AG09319 (cell line): Measurements from ENCODE around the gene LONP2.
"Not testable (repeated sequence)": the region's sequence is repeated elsewhere in the genome, so short reads cannot be mapped to it uniquely, and the experiment has no call there.

Experiments
- DNase-seq: peaks from one replicate; pipeline ENCODE4 v3.0.0-alpha.2; 2010; ENCODE audit warnings: low read depth; ENCODE audit errors: extremely low read depth
- TF ChIP-seq, protein P1 (sequence below): IDR thresholded peaks from 2 replicates; pipeline ENCODE4 v1.5.1; 2011; ENCODE audit warnings: low read depth, mild to moderate bottlenecking, inconsistent platforms, low read length, moderate library complexity

Gene LONP2

DNA sequence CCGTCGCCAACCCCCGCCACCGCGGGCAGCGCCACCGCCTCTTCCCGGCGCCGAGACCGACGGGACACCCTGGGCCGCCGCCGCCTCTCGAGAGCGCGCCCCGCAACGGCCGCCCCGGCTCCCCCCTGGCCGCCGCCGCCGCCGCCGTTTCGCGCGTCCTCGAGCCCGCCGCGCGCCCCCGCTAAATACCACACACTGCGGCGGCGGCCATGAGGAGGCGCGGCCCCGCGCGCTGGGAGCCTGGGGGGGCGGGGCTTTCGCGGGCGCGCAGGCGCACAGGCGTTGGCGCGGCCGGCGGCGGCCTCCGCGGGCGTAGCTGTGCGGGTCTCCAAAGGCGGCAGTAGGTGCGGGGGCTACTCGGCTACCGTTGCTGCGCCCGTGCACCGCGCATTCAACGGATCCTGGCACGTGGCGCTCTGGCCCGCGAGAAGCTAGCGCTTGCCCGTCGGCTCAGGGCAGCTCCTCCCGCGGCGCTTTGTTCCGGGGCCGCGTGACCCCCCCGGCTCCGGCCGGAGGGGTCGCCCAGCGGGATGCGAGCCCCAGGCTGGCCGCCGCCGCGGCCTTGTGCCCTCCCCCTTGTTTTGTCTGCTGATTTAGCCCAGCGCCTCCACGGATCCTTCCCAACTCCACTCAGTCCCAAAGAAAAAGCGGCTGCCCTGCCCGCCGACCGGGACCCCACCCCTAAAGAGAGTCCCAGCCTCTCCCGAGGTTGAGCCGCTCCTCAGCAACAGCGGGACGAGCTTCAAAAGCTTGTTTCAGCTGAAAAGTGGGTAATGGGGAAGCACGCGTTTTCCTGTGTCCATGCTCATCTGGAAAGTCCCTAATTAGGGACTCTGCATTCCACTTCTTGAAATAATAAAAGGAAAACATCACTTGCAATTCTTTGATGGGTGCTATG lies 141.4 kb downstream of the LONP2 start, which contains the start of gene SIAH1:
TSS of gene SIAH1 (minus strand) at position 161 of the 898 bp plus-strand sequence. CDS start 22,985 bp downstream, outside the sequence.
- TF ChIP-seq, protein P1, sequence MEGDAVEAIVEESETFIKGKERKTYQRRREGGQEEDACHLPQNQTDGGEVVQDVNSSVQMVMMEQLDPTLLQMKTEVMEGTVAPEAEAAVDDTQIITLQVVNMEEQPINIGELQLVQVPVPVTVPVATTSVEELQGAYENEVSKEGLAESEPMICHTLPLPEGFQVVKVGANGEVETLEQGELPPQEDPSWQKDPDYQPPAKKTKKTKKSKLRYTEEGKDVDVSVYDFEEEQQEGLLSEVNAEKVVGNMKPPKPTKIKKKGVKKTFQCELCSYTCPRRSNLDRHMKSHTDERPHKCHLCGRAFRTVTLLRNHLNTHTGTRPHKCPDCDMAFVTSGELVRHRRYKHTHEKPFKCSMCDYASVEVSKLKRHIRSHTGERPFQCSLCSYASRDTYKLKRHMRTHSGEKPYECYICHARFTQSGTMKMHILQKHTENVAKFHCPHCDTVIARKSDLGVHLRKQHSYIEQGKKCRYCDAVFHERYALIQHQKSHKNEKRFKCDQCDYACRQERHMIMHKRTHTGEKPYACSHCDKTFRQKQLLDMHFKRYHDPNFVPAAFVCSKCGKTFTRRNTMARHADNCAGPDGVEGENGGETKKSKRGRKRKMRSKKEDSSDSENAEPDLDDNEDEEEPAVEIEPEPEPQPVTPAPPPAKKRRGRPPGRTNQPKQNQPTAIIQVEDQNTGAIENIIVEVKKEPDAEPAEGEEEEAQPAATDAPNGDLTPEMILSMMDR, result no peak
- peak; percentile 49 for DNase-seq

DNA sequence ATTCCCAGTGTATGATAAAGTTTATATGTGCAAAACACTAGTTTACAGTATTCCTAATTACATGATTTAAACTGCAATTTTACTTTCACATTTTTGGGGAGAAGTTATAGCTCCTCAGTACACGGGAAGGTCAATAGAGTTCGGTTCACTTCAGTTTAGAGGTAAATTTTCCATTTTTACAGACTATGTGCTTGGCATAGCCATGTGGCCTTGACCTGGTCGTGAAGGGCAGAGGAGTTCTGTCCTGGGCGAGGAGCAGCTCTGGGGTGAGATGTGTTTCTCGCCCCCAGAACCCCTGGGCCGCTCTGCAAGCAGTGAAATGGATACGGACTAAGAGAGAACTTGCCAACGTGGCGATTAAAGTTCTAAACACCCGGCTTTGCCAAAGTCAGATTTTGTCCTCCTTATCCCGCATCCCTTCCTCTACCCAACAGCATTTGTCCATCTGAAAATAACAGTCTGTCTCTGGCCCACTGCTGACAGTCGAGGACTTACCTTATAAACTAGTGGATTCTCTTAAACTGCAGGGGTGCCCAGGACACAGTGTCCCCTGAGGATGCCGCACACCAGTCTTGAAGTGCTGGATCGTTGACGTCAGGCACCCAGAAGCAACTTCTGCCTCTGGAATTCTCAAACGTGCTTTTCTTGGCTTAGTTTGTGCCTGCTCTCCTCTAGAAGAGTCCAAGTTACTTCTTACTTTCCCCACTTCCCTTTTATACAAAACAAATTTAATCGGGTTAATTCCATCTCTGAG lies 142.6 kb downstream of the LONP2 start:
- DNase-seq, result no peak
- TF ChIP-seq, protein P1, result no peak

DNA sequence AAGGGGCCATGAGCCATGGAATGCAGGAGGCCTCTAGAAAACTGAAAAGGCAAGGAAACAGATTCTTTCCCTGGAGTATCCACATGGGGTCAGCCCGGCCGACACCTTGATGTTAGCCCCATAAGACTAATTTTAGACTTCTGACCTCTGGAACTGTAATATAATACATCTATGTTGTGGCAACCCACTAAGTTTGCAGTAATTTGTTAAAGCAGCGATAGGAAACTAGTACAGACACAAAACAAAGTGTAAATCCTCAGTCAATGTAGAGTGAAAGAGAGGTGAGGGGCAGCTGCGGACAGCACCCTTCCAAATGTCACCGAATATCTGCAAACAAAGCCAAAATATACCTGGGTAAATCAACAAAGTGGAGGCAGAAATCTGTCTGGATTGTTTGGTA lies 148.3 kb downstream of the LONP2 start:
- DNase-seq, result no peak
- TF ChIP-seq, protein P1, result no peak

DNA sequence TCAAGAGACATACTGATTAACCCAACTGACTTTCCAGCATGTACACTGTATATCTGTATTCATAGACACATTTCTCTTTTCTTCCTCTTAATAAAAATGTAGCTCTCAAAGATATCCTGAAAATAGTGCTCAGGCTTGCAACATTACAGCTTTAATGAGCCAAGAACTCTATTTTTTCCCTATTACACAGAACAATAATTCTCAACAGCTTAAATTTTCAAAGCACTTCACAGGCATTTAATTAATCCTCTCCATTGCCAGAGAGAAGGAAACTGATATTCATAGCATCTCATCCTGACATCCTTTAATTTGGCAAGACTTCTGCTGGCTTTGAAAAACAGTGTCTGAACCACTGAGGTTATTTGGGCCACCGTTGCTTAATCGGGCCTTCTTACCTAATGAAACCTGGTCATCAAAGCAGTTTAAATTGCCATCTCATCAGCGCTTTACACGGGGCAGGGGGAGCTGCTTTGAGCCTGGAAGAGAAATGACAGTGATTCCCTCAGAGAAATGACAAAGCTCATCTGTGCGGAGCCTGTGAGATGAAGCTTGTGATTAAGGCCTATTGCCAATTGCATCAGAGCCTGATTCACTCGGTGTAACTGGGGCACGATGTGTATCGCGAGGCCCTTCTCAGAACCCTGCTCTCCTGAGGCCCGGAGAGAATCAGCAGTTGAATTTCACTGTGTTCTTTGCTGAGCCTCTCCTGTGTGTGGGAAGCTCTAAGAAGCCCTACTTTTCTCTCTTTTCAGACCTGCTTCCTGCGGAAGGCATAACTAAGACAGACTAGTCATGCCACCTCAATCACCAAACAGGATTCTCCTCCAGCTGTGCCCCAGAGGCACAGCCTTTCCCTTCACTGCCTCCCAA lies 149.6 kb downstream of the LONP2 start:
- DNase-seq, result no peak
- TF ChIP-seq, protein P1, result no peak

DNA sequence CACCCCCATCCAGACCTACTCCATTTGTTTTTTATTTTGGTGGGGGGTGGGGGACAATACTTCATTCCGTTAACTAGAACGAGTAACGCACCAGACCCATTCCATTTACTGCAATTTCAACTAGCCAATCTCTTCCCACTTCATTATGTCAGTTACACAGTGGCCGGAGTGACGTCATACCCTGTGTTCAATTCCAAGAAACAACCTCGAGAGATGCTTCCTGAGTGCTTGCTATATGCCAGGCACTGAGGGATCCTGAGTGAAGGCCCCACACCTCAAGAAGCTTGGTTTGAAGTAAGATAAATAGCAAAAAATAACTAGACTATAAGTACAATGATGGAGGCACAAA lies 150.2 kb downstream of the LONP2 start:
- TF ChIP-seq, protein P1, result no peak
- DNase-seq, result no peak

DNA sequence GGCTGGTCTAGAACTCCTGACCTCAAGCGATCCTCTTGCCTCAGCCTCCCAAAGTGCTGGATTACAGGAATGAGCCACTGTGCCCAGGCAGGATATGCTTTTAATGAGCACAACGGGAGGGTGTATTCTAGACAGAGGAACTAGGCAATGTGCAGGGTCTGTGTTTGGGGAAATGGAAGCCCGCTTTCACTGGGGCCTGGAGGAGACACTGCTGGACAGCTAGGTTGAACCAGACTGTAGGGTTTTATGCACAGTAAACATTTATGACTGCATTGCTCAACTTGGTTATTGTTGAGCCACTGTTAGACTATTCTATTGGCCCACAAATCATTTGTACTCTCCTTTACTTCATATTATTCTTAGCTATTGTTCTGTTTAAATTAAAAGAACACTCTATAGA lies 151.3 kb downstream of the LONP2 start:
- TF ChIP-seq, protein P1, result no peak
- DNase-seq, result no peak

DNA sequence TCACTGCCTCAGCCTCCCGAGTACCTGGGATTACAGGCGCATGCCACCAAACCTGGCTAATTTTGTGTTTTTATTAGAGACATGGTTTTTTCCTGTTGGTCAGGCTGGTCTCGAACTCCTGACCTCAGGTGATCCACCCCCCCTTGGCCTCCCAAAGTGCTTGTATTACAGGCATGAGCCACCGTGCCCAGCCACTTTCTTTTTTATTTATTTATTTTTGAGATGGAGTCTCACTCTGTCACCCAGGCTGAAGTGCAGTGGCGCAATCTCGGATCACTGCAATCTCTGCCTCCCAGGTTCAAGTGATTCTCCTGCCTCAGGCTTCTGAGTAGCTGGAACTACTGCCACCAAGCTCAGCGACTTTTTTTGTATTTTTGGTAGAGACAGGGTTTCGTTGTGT lies 158.4 kb downstream of the LONP2 start:
- DNase-seq, result not testable (repeated sequence)
